Activated naive CD4-positive, alpha-beta T cell treated with Interleukin-2 at 50 U/mL for 16 hours (primary cell): ENCODE measurements around the gene MMEL1.
"Not testable (repeated sequence)": the region's sequence is repeated elsewhere in the genome, so short reads cannot be mapped to it uniquely, and the experiment has no call there.

Experiments
- DNase-seq: peaks from one replicate; pipeline ENCODE4 v3.0.0-alpha.2; 2020

MMEL1 gene

DNA sequence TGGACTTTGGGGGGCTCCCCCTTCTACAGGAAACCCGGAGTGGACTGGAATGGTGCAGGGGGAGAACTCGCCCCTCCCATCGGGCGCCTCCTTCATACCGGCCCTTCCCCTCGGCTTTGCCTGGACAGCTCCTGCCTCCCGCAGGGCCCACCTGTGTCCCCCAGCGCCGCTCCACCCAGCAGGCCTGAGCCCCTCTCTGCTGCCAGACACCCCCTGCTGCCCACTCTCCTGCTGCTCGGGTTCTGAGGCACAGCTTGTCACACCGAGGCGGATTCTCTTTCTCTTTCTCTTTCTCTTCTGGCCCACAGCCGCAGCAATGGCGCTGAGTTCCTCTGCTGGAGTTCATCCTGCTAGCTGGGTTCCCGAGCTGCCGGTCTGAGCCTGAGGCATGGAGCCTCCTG is 76.5 kb downstream of the MMEL1 start, which contains the start of gene TNFRSF14:
TNFRSF14 (plus strand) TSS at position 95 of the 401 bp plus-strand sequence; CDS start at position 389, 294 bp downstream.
- peak; percentile 78 for DNase-seq

DNA sequence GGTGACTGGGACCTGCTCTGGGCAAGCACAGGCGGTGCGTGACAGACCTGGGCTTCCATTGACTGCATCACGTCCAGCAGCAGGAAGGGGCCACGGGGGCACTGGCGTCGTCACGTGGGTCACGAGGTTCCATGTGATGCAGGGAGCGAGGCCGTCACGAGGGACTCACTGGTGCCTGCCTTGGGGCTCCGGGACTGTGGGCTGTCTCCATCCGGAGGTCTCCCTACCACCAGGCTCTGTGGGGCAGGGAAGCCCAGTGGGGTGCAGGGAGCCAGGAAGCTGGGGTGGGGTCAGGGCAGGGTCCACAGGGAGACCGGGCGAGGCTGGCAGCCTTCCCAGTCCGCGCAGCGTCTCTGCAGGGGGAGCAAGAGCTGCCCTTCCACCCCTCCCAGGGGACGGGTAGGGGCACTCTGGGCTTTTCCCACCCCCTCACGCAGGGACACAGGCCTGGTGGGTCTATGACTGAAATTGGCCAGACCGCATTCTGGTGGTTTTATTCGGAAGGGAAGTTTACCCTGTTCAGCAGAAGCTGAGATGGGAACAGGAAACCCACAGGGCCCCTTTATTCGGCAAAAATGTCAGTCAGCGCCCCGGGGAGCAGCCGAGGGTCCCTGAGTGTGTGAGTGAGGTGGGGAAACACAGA is 77.1 kb downstream of the MMEL1 start:
- DNase-seq, result peak; percentile 75

GRCh38 chr1:2554621-2555387 is 78.0 kb downstream of the MMEL1 start:
- DNase-seq, result peak; percentile 45

- DNase-seq, result no peak
These were observed 78.8 kb downstream of the MMEL1 start for GRCh38 chr1:2553871-2554620.

- not testable (repeated sequence) for DNase-seq
These were observed 79.7 kb downstream of the MMEL1 start for GRCh38 chr1:2553076-2553475.

- no peak for DNase-seq
These were observed 80.6 kb downstream of the MMEL1 start for GRCh38 chr1:2552189-2552588.

GRCh38 chr1:2551544-2551943 is 81.3 kb downstream of the MMEL1 start:
- not testable (repeated sequence) for DNase-seq

DNA sequence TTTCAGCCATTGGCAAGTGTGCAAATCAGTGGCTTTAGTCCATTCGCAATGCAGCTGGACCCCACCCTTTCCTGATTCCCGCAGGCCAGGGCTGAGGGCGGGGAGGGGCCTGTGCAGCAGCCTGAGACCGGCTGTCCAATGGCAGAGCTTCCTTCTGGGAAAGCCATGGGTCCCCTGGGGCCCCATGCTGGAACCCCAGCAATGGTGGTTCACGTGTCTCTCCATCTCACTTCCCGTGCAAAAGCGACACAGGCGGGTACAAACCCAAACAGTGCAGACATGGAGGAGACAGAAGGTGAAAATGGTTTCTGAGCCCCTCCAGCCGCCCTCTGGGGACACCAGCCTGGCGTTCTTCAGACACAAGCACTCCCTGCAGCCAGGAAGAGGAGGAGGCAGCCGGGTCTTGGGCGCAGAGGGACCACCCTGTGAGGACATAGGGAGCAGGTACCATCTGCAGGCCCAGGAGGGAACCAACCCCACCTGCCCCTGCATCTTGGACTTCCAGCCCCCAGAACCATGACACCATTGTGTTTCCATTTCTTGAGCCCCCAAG is 82.4 kb downstream of the MMEL1 start:
- not testable (repeated sequence) for DNase-seq

DNA sequence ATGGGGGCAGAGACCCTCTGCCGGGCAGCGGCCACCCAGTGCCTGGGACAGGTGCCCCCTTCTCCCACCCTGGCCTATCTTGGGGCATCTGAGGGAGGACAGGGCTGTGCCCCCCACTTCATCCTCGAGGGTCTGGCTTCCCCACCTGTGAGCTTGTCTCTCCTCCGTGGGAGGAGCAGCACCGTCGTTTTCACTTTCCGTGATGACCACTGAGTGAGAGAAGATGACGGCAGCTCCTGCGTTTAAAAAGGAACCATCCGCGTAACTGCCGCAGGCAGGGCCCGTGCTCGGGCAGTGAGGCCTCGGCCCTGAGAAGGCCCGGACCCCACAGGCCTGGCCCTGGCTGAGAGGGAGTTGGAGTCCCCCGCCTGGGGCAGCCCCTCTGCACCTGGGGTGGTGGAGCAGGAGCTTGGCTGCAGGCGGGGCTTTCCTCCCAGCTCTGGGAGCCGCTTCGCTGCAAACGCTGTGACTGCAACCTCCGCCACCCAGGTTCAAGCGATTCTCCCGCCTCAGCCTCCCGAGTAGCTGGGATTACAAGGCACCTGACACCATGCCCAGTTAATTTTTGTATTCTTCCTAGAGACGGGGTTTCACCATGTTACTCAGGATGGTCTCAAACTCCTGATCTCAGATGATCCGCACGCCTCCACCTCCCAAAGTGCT is 83.3 kb downstream of the MMEL1 start:
- not testable (repeated sequence) for DNase-seq

DNA sequence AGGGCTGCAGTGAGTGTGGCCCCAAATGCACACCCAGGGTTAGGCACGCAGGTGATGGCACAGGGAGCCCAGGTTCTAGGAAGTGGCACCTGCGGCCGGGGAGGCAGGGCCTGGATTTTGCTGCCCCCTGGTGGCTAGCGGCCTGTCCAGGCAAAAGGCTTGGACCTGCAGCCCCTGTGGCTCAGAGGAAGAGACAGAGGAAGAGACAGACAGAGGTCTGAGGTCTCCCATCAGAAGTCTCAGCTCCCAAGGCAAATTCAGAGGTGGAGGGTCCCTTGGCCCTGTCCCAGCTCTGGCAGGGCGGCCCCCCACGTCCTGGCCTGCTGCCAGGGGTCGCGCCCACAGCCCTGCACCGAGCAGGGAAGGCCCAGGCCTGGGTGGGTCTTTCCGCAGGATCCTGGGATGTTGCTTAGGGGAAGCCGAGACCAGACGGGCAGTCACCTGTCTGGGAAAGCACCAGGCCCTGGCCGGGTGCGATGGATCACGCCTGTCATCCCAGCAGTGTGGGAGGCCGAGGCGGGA is 84.7 kb downstream of the MMEL1 start:
- DNase-seq, result peak; percentile 85

- DNase-seq, result peak; percentile 53
These were observed 85.4 kb downstream of the MMEL1 start for GRCh38 chr1:2547210-2548067.

DNA sequence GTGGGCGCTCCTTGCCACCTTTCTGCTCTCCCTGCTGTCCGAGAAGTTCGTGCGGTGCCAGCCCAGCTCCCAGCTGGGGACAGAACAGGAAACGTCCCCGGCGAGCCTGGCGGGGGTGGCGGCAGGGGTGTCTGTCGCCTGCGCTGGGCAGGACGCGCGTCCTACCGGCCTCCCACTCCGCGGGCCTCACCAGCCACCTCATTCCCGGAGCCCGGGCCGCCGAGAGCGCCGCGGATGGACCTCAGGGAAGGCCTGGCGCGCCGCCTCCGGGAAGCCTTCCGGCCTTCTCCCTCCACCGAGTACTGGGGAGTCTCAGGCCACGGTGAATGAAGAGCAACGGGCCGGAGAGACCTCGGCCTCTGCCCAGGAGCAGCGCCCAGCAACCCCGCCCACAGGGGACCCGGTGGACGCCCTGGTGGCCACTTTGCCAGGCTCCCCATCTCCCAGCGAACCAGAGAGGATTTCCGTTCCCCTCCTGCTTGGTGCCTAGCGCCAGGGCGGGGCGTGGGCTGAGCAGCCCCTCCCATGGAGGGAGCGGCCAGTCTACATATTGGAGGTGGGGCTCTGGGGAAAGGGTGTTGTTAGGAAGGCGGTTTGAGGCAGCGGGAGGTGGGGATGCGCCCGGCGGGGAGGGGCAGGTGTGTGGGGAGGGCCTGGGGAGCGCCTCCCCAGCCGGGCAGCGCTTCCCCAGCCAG is 86.2 kb downstream of the MMEL1 start:
- peak; percentile 79 for DNase-seq

- DNase-seq, result peak; percentile 86
These were observed 86.9 kb downstream of the MMEL1 start for GRCh38 chr1:2545754-2546514.

DNA sequence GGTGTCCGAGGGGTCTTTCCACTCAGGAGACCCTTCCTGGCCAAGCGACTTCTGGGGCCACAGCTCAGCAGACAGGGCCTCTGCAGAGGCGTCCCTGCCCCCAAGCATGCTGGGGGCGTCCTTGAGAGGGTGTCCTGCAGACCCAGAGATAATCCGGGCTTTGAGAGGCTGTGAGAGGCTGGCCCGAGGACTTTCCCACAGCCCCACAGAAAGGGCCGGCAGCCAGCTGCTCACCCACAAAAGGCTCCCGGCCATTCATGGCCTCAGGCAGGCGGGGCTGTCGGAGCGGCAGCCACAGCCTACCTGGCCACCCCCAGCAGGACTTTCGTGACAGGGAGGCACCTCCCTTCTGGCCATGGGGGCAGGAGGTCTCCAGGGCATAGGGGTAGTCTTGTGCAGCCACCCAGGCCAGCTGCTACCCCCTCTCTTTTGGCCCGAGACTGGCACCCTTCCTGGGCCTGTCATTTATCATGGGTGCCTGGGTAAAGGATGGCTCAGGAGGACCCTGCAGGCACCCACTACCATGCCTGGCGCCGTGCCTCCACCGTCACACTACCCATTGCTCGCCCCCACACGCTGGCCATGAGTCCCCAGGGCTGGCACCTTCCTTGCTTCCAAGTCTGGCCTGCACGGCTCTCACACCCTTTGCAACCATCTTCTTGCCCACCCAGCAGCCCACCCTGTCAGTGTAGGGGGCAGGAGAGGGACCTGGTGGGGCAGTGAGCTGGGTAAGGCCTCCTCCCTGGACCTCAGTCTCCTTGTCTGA is 87.8 kb downstream of the MMEL1 start:
- no peak for DNase-seq

GRCh38 chr1:2544093-2544874 is 88.5 kb downstream of the MMEL1 start:
- DNase-seq, result no peak

DNA sequence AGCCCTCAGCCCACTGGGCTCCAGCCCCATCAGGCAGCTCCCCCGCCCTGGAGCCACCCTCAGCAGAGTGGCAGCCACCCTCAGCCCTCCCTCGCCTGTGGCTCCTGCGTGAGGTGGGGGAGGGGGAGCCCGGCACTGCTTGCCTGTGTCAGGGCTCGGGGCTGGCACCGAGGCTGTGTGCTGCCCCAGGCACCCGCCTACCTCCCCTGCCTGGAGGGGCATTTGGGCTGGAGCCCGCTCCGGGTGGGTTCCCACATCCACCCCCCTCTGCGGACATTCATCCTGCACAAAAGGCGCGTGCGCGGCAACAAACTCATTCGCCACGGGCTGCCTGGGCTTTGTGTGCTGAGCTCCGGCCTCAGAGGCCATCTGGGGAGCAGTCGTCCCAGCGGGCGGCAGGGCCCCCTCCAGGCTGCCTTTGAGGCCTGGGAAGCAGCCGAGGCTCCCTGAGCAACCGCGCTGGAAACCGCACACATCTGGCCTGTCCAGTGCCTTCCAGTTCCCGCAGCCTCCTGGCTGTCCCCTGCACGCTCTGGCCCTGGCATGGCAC is 89.2 kb downstream of the MMEL1 start:
- peak; percentile 37 for DNase-seq

- DNase-seq, result no peak
These were observed 90.4 kb downstream of the MMEL1 start for GRCh38 chr1:2542246-2542915.
